GM19372 (cell line): ENCODE data around the gene MAST2.
"Not testable (repeated sequence)": the region's sequence is repeated elsewhere in the genome, so short reads cannot be mapped to it uniquely, and the experiment has no call there.

Experiments used
- ATAC-seq: cut with Tn5 transposase; IDR thresholded peaks from one replicate; pipeline ENCODE4 v1.9.1; 2021; ENCODE audit warnings: mild to moderate bottlenecking, low read depth, moderate library complexity; ENCODE audit not compliant: unreplicated experiment

MAST2 gene

DNA sequence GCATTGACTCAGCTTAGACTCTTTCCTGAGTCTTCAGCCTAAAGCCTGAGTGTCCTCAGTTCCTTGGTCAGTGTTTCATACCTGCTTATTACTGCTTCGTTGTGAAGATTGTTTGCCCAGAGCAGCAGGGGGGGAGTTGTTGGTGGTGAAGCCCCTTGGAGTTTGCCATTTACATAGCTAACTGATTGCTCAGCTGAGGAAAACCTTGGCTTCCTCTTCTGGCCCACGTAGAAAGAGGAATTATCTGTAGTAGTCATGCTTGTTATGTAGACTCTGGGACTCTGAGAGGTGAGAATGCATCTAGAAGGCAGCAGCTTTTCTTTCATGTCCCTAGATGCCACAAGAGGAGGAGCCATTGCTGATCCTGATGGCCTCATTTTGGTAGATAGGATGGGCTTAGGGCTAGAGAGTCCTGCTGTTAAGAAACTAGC lies 125.9 kb downstream of the MAST2 start:
- no peak for ATAC-seq

DNA sequence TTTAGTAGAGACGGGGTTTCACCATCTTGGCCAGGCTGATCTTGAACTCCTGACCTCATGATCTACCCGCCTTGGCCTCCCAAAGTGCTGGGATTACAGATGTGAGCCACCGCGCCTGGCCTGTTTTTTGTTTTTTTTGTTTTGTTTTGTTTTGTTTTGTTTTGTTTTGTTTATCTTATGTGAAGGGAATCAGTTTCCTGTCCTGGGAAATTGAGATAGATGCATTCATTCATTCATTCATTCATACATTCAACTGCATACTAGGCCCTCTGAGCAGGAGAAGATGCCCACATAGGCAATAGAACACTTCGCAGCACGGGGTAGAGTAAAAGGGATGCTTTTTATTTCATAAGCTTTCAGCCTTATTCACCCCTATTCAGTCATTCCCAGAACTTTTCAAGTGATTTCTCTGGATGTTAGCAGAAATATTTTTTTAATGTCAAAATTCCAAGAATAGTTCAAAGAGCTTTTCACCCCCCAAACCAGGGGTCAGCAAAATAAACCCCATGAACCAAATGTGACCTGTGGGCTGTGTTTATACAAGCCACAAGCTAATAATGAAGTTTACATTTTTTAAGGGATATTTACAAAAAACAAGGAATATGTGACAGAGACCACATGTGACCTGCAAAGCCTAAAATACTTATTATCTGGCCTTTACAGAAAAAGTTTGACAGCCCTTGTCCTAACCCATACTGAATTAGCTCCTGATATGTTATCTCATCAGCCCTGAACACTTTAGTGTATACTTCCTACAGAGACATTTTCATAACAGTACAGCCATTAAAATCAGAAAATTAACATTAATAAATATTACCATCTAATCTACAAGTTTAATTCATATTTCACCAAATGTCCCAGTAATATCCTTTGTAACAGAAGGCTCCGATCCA lies 127.1 kb downstream of the MAST2 start:
- ATAC-seq = no peak

DNA sequence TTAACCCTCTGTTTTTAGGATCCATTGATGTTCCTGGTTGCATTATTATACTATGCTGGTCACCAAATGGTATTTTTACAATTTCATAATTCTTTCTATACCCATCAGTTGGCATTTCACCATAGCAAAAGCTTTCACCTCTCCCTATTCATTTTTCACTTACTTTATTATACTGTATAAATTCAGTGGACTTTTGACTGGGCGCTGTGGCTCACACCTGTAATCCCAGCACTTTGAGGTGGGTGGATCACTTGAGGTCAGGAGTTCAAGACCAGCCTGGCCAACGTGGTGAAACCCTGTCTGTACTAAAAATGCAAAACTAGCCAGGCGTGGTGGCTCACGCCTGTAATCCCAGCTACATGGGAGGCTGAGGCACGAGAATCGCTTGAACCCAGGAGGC lies 128.8 kb downstream of the MAST2 start:
- not testable (repeated sequence) for ATAC-seq

- ATAC-seq = no peak
These were observed 131.5 kb downstream of the MAST2 start for GRCh38 chr1:45934947-45935346.

GRCh38 chr1:45938029-45938428 lies 134.6 kb downstream of the MAST2 start:
- ATAC-seq = no peak

- ATAC-seq = no peak
These were observed 139.0 kb downstream of the MAST2 start for GRCh38 chr1:45942411-45942810.

- no peak for ATAC-seq
These were observed 139.8 kb downstream of the MAST2 start for GRCh38 chr1:45943185-45943584.

DNA sequence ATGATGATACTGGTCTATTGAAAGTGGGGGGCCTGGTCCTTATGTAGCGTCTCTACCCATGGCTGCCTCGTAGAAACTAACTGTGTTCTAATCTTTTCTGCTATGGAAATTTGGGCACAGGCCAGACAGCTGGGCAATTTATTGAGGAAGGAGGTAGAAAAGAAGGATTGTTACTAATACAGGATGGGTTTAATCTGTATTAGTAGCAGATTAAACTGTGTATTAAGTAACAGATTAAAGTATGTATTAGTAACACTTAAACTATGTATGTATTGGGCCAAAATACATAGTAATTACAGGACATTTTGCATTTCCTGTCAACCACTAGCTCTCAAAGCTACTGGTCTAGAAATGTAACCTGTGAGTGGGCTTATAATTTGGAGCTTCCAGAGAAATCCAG lies 142.0 kb downstream of the MAST2 start:
- ATAC-seq = no peak

- not testable (repeated sequence) for ATAC-seq
These were observed 146.1 kb downstream of the MAST2 start for GRCh38 chr1:45949462-45949861.

DNA sequence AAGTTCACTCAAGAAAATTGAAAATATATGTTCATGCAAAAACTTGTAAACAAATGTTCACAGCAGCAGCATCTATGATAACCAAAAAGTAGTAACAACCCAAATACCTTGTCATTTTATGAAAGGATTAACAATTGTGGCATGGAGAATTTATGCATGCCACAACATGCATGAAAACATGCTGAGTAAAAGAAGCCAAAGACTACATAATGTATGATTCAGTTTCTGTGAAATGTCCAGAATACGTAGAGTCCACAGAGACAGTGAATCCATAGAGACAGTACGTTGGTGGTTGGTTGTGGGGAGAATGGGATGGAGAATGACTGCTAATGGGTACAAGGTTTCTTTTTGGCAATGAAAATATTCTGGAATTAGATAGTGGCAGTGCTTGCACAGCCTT lies 148.7 kb downstream of the MAST2 start:
- ATAC-seq = no peak

- no peak for ATAC-seq
These were observed 150.8 kb downstream of the MAST2 start for GRCh38 chr1:45953934-45954847.

GRCh38 chr1:45957684-45958083 lies 154.3 kb downstream of the MAST2 start:
- ATAC-seq = no peak

DNA sequence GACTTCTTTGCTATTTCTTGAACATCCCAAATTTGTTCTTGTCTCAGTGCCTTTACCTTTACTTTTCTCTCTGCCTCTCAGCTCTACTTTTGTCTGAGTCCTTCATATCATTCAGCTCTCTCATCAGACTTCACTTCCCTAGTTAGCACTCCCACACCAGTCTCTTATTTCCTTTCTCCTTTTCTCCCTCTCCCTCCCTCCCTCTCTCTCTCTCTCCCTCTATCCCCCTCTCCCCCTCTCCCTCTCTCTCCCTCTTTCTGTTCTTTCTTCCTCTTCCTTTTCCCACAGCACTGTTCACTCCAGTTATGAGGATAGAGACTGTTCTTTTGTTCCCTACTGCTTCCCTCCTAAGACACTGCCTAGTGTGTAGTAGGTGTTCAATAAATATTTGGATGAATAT lies 154.9 kb downstream of the MAST2 start:
- no peak for ATAC-seq

DNA sequence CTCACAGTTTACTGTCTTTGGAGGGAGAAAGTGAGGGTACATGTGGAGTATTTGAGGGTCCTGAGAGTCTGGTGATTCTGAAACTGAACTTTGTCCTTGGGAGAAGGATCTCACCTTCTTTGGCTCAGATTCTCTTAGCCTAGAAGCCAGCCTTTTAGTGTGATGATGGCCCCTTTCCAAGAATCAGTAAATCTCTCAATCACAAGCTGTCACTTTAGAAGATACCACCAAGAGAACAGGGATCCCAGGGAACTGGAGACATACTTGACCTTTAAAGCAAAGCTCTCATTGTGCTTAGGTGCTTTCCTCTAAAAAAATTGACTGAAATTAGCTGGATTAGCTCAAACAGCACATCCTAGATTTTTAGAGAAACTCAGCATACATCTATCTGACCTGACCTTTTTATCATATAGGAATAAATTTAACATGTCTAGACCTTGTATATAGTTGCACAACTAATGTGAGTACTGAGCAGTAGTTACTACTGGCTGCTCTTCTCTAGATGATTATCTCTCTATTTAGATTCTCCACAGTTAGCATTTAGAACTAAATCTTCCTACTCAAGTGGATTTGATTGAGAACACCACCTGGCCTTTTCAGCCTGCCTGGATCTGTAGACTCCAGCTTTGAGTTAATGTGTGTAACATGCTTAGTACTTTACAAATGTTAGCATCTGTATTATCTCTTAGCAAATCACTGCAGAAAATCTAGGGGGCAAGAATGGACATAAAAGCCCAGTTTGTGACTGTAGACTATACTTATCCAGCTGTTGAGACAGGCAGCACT lies 157.7 kb downstream of the MAST2 start:
- no peak for ATAC-seq

DNA sequence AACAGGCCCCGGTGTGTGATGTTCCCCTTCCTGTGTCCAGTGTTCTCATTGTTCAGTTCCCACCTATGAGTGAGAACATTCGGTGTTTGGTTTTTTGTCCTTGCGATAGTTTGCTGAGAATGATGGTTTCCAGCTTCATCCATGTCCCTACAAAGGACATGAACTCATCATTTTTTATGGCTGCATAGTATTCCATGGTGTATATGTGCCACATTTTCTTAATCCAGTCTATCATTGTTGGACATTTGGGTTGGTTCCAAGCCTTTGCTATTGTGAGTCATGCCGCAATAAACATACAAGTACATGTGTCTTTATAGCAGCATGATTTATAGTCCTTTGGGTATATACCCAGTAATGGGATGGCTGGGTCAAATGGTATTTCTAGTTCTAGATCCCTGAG lies 158.5 kb downstream of the MAST2 start:
- ATAC-seq = not testable (repeated sequence)

GRCh38 chr1:45968941-45969666 lies 165.7 kb downstream of the MAST2 start:
- no peak for ATAC-seq

DNA sequence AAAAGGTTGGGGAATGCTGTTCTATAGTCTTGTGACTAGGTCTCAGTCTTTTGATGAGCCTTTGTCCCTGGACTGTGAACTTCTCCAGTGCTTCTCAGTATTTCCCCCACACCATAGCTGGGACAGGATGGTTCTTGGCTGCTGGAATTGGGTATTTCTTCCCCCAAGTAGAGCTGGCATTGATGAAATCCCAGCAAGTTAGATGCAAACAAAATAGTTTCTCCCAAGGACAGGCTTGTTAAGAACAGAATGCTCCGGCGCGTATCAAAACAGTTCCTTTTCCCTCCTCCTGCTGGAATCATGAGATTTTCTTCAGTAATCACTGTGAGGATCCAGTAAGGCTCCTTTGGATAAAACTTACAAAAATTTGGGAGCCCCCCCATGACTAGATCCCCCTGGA lies 166.5 kb downstream of the MAST2 start:
- no peak for ATAC-seq

DNA sequence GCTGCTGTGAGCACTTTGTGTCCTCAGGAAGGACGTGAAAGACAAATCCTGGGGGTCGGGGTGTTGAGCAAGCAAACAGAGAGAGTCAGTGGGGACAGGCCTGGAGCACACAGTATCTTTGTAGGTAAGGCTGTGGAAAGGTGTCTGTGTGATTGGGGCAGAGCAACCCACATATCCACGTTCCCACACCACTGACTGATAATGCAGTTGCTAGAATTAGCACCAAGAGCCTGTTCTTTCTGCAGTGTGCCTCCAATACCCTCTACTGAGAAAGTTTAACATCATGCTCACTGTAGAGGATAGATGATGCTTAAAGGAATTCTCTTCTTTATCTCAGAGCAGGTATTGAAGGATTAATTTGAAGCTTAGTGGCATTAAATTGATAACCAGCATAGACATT lies 167.9 kb downstream of the MAST2 start:
- no peak for ATAC-seq

DNA sequence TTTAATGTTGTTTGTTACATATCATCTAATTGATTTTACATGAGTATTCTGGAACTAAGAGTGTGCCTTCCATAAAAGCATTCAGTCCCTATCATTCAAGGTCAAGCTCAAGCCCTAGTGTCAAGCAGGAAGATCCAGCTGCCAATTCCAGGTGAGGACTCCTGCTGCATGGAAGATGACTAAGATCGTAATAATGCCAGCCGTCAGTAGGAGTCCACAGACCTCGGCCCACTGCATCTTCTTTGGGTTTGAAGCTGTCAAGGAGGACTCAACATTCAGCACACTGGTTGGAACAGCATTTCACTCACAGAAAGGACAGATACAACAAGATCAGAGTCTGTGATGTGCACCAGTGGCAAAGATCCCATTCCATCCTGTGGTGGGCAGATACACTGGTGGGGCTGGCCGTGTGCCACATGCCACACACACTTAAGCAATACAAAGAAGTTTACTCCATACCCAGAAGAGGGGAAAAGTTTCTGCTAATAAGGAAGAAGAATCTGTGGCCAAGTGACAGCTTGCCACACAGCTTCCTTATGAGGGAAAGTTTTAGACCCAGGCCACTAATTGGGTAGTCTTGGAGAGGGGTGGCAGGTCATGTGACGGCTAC lies 168.6 kb downstream of the MAST2 start:
- ATAC-seq = no peak

DNA sequence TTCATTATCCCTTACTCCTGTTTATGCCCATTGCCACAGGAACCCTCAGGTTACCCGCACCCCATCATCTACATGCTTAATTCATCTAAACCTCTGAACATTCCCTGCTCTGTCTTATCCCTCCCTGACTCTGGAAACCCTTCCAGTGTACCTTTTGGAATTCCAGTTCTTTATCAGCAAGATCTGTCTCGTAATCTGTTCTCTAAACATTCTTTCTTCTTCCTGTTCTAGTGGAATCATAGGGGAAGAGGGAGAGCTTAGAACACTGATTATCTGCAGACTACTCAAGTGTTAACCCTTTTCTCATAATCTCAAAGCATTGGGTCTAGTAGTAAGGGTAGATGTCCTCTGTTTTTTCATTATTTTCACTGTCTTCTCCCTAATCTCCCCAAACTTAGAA lies 169.2 kb downstream of the MAST2 start:
- no peak for ATAC-seq
